ENCODE results near the gene RAPGEF2.
"Not testable (repeated sequence)": the region's sequence is repeated elsewhere in the genome, so short reads cannot be mapped to it uniquely, and the experiment has no call there.

Gene RAPGEF2

DNA sequence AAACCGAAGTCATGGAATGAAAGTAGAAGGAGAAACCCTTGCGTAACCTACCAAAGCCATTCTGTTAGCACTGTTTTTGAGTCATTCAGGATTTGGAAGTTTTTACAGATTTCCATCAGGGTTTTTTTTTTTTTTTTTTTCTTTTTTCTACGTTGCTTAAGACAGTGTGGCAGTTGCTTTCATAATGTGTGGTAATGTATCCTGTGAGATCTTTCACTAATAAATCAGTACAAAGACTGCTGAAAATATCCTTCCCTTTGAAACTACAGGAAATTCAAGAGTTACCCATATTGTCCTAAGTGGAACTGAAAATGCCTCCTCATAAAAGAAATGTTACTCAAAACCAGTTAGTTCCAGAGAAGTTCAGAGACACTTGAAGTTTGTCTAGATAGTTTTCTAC lies 137.8 kb downstream of the RAPGEF2 start:
- Histone ChIP-seq H3K4me3 (ENCODE audit: insufficient read depth, low read depth, low read length, poor library complexity, severe bottlenecking) (no peak overlapping the region), H3K4me1 (ENCODE audit: control insufficient read depth, insufficient read depth, low read length, poor library complexity, severe bottlenecking) (no peaks in the 10 kb centered on the region)

DNA sequence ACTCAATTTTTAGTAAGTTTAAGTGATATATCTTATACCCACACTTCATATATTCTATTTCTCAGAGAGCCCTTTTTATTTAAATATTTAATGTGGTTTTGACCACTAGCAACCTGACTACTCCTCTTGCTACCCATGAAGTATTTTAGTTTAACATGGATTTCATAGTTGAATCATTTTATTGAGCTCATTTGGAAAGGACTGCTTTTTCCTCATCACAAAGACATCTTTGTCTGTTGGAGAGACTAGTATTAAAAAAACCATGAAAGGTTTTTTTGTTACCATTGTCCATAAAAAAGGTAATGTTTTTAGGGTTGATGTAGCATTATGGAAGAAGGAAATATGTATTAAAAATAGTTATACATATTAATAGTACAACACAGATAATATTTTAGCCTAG lies 139.5 kb downstream of the RAPGEF2 start:
- H3K27ac ChIP-seq (ENCODE audit: insufficient read depth, low read length, poor library complexity, severe bottlenecking): no peak overlapping the region
- H3K27me3 ChIP-seq (replicated peaks; ENCODE audit: control insufficient read depth, insufficient read depth, low read length, poor library complexity, severe bottlenecking): no peaks in the 10 kb centered on the region
- H3K4me1 ChIP-seq (ENCODE audit: control insufficient read depth, insufficient read depth, low read length, poor library complexity, severe bottlenecking): no peaks in the 10 kb centered on the region
- no peaks in the 10 kb centered on the region for H3K9me3 ChIP-seq (ENCODE audit: control insufficient read depth, low read length)
- H3K36me3 ChIP-seq (ENCODE audit: control insufficient read depth, insufficient read depth, low read length): no peaks in the 10 kb centered on the region
- H3K4me3 ChIP-seq (ENCODE audit: insufficient read depth, low read depth, low read length, poor library complexity, severe bottlenecking): no peak overlapping the region
- DNase-seq: no peak

More for the DNA sequence above, 137.8 kb downstream of the RAPGEF2 start:
- H3K27me3 ChIP-seq (replicated peaks; ENCODE audit: control insufficient read depth, insufficient read depth, low read length, poor library complexity, severe bottlenecking): no peaks in the 10 kb centered on the region
- no peak overlapping the region for H3K27ac ChIP-seq (ENCODE audit: insufficient read depth, low read length, poor library complexity, severe bottlenecking)
- H3K36me3 ChIP-seq (ENCODE audit: control insufficient read depth, insufficient read depth, low read length): no peaks in the 10 kb centered on the region
- no peaks in the 10 kb centered on the region for H3K9me3 ChIP-seq (ENCODE audit: control insufficient read depth, low read length)
- DNase-seq: no peak

DNA sequence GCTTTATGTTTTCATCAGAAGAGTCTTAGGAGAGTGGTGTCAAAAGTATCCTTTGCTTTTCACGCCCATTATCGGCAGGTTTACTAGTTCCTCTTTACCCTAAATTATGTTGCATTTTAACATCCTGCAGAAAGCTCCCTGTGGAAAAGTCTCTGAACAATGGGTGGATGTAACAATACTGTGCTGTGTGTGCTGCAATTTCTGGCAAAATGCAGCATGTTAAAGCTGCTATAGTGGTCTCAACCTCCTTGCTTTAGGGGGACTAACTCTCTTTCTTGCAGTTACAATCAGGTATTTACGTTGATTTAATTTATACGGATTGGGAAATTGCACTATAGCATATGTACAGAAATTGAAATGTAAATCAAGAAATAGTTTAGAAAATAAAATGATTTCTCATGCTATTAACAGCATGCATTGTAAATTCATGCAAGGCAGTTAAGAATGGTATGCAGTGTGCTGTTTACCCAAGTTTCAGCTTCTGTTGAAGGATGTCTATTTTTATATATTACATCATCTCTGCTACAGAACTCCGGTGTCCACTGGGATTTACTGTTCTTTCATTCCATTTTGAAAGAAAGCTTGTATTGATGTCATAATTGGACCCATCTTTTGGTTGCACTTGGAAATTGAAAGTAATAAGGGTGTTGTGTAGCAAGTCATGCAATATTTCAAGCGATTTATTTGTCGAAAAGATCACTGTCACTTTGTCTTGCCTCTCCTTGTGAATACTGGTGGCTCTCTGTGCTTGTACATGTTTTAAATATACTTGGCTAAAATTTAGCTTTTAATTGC lies 145.7 kb downstream of the RAPGEF2 start:
- Histone ChIP-seq H3K36me3 (ENCODE audit: control insufficient read depth, insufficient read depth, low read length) (no peaks in the 10 kb centered on the region), H3K27me3 (replicated peaks; ENCODE audit: control insufficient read depth, insufficient read depth, low read length, poor library complexity, severe bottlenecking) (no peaks in the 10 kb centered on the region), H3K27ac (ENCODE audit: insufficient read depth, low read length, poor library complexity, severe bottlenecking) (no peak overlapping the region), H3K9me3 (ENCODE audit: control insufficient read depth, low read length) (no peaks in the 10 kb centered on the region), H3K4me3 (ENCODE audit: insufficient read depth, low read depth, low read length, poor library complexity, severe bottlenecking) (no peak overlapping the region), H3K4me1 (ENCODE audit: control insufficient read depth, insufficient read depth, low read length, poor library complexity, severe bottlenecking) (no peaks in the 10 kb centered on the region)
- no peak for DNase-seq

- H3K4me3 ChIP-seq (ENCODE audit: insufficient read depth, low read depth, low read length, poor library complexity, severe bottlenecking): no peak overlapping the region
- no peaks in the 10 kb centered on the region for H3K27me3 ChIP-seq (replicated peaks; ENCODE audit: control insufficient read depth, insufficient read depth, low read length, poor library complexity, severe bottlenecking)
- H3K9me3 ChIP-seq (ENCODE audit: control insufficient read depth, low read length): no peaks in the 10 kb centered on the region
- no peak for DNase-seq
- H3K36me3 ChIP-seq (ENCODE audit: control insufficient read depth, insufficient read depth, low read length): no peaks in the 10 kb centered on the region
- no peaks in the 10 kb centered on the region for H3K4me1 ChIP-seq (ENCODE audit: control insufficient read depth, insufficient read depth, low read length, poor library complexity, severe bottlenecking)
- no peak overlapping the region for H3K27ac ChIP-seq (ENCODE audit: insufficient read depth, low read length, poor library complexity, severe bottlenecking)
Observed at GRCh38 chr4:159250751-159251325, 148.0 kb downstream of the RAPGEF2 start.

- not testable (repeated sequence) for DNase-seq; H3K27ac ChIP-seq (ENCODE audit: insufficient read depth, low read length, poor library complexity, severe bottlenecking); H3K27me3 ChIP-seq (replicated peaks; ENCODE audit: control insufficient read depth, insufficient read depth, low read length, poor library complexity, severe bottlenecking); H3K36me3 ChIP-seq (ENCODE audit: control insufficient read depth, insufficient read depth, low read length); H3K4me1 ChIP-seq (ENCODE audit: control insufficient read depth, insufficient read depth, low read length, poor library complexity, severe bottlenecking); H3K4me3 ChIP-seq (ENCODE audit: insufficient read depth, low read depth, low read length, poor library complexity, severe bottlenecking); H3K9me3 ChIP-seq (ENCODE audit: control insufficient read depth, low read length)
Observed at GRCh38 chr4:159251580-159251979, 148.7 kb downstream of the RAPGEF2 start.

GRCh38 chr4:159252491-159252890 lies 149.6 kb downstream of the RAPGEF2 start:
- DNase-seq: no peak
- Histone ChIP-seq H3K27me3 (replicated peaks; ENCODE audit: control insufficient read depth, insufficient read depth, low read length, poor library complexity, severe bottlenecking) (no peaks in the 10 kb centered on the region), H3K27ac (ENCODE audit: insufficient read depth, low read length, poor library complexity, severe bottlenecking) (no peak overlapping the region), H3K9me3 (ENCODE audit: control insufficient read depth, low read length) (no peaks in the 10 kb centered on the region), H3K4me3 (ENCODE audit: insufficient read depth, low read depth, low read length, poor library complexity, severe bottlenecking) (no peak overlapping the region), H3K4me1 (ENCODE audit: control insufficient read depth, insufficient read depth, low read length, poor library complexity, severe bottlenecking) (no peaks in the 10 kb centered on the region), H3K36me3 (ENCODE audit: control insufficient read depth, insufficient read depth, low read length) (no peaks in the 10 kb centered on the region)

DNA sequence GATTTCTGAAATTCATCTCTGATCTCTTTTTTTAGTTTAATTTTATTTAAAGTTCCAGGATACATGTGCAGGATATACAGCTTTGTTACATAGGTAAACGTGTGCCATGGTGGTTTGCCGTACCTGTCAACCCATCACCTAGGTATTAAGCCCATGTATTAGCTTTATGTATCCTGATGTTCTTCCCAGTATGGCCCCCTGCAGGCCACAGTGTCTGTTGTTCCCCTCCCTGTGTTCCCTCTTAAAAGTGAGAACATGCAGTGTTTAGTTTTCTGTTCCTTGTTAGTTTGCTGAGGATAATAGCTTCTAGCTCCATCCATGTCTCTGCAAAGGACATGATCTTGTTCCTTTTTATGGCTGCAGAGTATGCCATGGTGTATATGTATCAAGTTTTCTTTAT lies 153.2 kb downstream of the RAPGEF2 start:
- H3K4me3 ChIP-seq (ENCODE audit: insufficient read depth, low read depth, low read length, poor library complexity, severe bottlenecking): no peak overlapping the region
- H3K9me3 ChIP-seq (ENCODE audit: control insufficient read depth, low read length): no peaks in the 10 kb centered on the region
- no peaks in the 10 kb centered on the region for H3K27me3 ChIP-seq (replicated peaks; ENCODE audit: control insufficient read depth, insufficient read depth, low read length, poor library complexity, severe bottlenecking)
- no peaks in the 10 kb centered on the region for H3K4me1 ChIP-seq (ENCODE audit: control insufficient read depth, insufficient read depth, low read length, poor library complexity, severe bottlenecking)
- no peak for DNase-seq
- no peaks in the 10 kb centered on the region for H3K36me3 ChIP-seq (ENCODE audit: control insufficient read depth, insufficient read depth, low read length)
- no peak overlapping the region for H3K27ac ChIP-seq (ENCODE audit: insufficient read depth, low read length, poor library complexity, severe bottlenecking)

- no peak overlapping the region for H3K4me3 ChIP-seq (ENCODE audit: insufficient read depth, low read depth, low read length, poor library complexity, severe bottlenecking)
- no peaks in the 10 kb centered on the region for H3K9me3 ChIP-seq (ENCODE audit: control insufficient read depth, low read length)
- no peak overlapping the region for H3K27ac ChIP-seq (ENCODE audit: insufficient read depth, low read length, poor library complexity, severe bottlenecking)
- no peaks in the 10 kb centered on the region for H3K36me3 ChIP-seq (ENCODE audit: control insufficient read depth, insufficient read depth, low read length)
- no peaks in the 10 kb centered on the region for H3K4me1 ChIP-seq (ENCODE audit: control insufficient read depth, insufficient read depth, low read length, poor library complexity, severe bottlenecking)
- DNase-seq: no peak
- H3K27me3 ChIP-seq (replicated peaks; ENCODE audit: control insufficient read depth, insufficient read depth, low read length, poor library complexity, severe bottlenecking): no peaks in the 10 kb centered on the region
Observed at GRCh38 chr4:159258889-159259560, 156.1 kb downstream of the RAPGEF2 start.

DNA sequence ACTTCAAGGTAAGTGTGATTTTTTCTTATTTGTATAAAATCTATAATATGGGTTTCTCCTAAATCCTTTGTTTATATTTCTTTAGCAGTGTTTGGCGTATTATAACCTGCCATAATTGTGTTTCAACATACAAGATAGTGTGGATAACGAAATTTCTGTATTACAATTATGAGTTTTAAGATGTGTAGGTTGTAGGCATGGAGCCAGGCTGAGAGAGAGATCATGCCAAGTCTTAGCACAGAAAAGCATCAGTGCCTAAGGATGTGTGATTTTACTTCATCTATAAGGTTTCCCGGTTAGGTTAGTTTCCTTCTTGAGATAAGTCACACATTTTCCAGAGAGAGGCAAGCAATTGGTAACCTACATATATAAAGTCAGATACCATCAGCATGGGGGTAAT lies 161.2 kb downstream of the RAPGEF2 start:
- Histone ChIP-seq H3K4me3 (ENCODE audit: insufficient read depth, low read depth, low read length, poor library complexity, severe bottlenecking) (no peak overlapping the region), H3K27ac (ENCODE audit: insufficient read depth, low read length, poor library complexity, severe bottlenecking) (no peak overlapping the region), H3K27me3 (replicated peaks; ENCODE audit: control insufficient read depth, insufficient read depth, low read length, poor library complexity, severe bottlenecking) (no peaks in the 10 kb centered on the region), H3K36me3 (ENCODE audit: control insufficient read depth, insufficient read depth, low read length) (no peaks in the 10 kb centered on the region), H3K4me1 (ENCODE audit: control insufficient read depth, insufficient read depth, low read length, poor library complexity, severe bottlenecking) (no peaks in the 10 kb centered on the region), H3K9me3 (ENCODE audit: control insufficient read depth, low read length) (no peaks in the 10 kb centered on the region)
- DNase-seq: no peak
